GM15510 (cell line): ENCODE data around the gene TFAM.

ENCODE experiments used
- POLR2A ChIP-seq: IDR thresholded peaks from 3 replicates; pipeline ENCODE4 v1.6.1; 2011; ENCODE audit warnings: borderline replicate concordance; ENCODE audit not compliant: insufficient read length; ENCODE audit errors: extremely low read depth

TFAM gene

GRCh38 chr10:58440484-58440883, 55.3 kb downstream of the TFAM start:
- TF ChIP-seq POLR2A, result no peak

DNA sequence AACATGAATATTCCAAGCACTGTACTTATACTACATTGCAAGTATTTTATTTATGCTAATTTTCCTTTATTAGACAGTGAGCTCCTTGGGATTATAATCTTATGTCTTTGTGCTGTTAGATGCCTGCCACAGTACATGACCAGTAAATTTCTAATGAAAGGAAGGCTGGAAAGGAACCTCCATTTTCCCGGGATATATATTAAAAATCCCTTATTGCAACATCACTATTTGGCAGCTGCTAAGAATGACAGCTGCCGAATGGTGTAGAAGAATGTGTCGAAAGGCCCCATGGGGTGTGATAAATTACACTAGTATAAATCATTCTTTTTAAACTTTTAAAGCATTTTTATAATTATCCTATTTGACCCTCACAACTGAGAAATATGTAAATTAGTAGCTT, 59.1 kb downstream of the TFAM start:
- TF ChIP-seq POLR2A, result no peak

- no peak for TF ChIP-seq POLR2A
These were observed 59.7 kb downstream of the TFAM start for GRCh38 chr10:58444876-58445275.

- no peak for TF ChIP-seq POLR2A
These were observed 63.1 kb downstream of the TFAM start for GRCh38 chr10:58448121-58448935.
